ENCODE results near the gene EGLN2.
"Not testable (repeated sequence)": the region's sequence is repeated elsewhere in the genome, so short reads cannot be mapped to it uniquely, and the experiment has no call there.

- TF ChIP-seq, protein P1, sequence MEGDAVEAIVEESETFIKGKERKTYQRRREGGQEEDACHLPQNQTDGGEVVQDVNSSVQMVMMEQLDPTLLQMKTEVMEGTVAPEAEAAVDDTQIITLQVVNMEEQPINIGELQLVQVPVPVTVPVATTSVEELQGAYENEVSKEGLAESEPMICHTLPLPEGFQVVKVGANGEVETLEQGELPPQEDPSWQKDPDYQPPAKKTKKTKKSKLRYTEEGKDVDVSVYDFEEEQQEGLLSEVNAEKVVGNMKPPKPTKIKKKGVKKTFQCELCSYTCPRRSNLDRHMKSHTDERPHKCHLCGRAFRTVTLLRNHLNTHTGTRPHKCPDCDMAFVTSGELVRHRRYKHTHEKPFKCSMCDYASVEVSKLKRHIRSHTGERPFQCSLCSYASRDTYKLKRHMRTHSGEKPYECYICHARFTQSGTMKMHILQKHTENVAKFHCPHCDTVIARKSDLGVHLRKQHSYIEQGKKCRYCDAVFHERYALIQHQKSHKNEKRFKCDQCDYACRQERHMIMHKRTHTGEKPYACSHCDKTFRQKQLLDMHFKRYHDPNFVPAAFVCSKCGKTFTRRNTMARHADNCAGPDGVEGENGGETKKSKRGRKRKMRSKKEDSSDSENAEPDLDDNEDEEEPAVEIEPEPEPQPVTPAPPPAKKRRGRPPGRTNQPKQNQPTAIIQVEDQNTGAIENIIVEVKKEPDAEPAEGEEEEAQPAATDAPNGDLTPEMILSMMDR (IDR thresholded peaks at IDR 0.05; ENCODE audit: low read length) = not testable (repeated sequence)
- TF ChIP-seq EZH2 (IDR thresholded peaks at IDR 0.05; ENCODE audit: borderline replicate concordance, low read length) = not testable (repeated sequence)
Observed at GRCh38 chr19:40830741-40831140, 31.8 kb downstream of the EGLN2 start.
